ENCODE measurements around the gene MTUS2. TPM values are rescaled to one million over a fixed set of nuclear protein-coding genes. Genes with fewer than 3 reads are reported as not detected.
A peak's percentile ranks its signal among the peaks of the same experiment; 100 is the strongest.

Gene MTUS2
- total and polyA plus RNA-seq, 8 donors = 0.12 to 28.1 (median 3.5) TPM; not detected in 1

DNA sequence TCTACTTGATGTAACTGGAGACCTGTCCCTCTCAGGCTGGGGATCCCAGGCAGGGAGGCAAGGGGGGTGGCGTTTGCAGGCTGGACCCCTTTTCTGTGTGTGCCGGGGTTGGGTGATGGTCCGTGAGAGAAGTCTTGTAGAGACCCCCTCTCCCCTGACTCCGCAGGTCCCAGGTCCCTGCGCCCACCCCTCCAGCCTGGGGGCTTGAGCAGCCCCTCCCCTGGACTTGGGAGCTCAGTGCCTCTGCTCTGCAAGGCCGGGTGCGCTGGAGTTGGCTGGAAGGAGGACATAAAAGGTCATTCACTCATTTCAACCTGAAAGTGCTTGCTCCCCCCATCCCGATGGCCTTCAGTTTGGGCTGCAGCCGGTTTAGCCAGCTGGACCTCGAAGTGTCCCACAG is 685.8 kb downstream of the MTUS2 start:
- Histone ChIP-seq H3K4me1 (peaks cover 0 to 24% (median 13%) of the 10 kb centered on the region in 4 donors), H3K27me3 (peaks cover 0 to 22% (median 7%) of the 10 kb centered on the region in 3 donors), H3K4me3 (no peak overlapping the region), H3K9me3 (no peaks in the 10 kb centered on the region), H3K27ac (no peak overlapping the region), H3K36me3 (peaks cover 0 to 5% (median under 1%) of the 10 kb centered on the region in 4 donors)
- 71 to 80% (median 73%) methylated on average over 6 to 10 of the region's 10 CpGs for WGBS, 5 donors
- TF ChIP-seq EP300 (IDR thresholded peaks at IDR 0.05) (no peak), POLR2A (IDR thresholded peaks at IDR 0.05) (no peak), POLR2AphosphoS5 (IDR thresholded peaks at IDR 0.05) (no peak), CTCF (IDR thresholded peaks at IDR 0.05) (no peak)
- DNase-seq = no peak
- intact Hi-C loops (cut with DNase I; ENCODE audit: low total_unique reads) = loop anchor here (5.0 to 10.0 kb wide), 2 partner anchors 209 to 601 kb away; no protein-coding TSS in a partner anchor

- WGBS, 5 donors = 41 to 73% (median 66%) methylated on average over 14 of the region's 14 CpGs
- intact Hi-C loops (cut with DNase I; ENCODE audit: low total_unique reads) = loop anchor here (5.0 to 10.0 kb wide), 2 partner anchors 207 to 600 kb away; no protein-coding TSS in a partner anchor
- H3K27ac ChIP-seq = peak overlapping the region in 1 of 5 donors; percentile 64
- no peaks in the 10 kb centered on the region for H3K9me3 ChIP-seq
- TF ChIP-seq POLR2AphosphoS5 (IDR thresholded peaks at IDR 0.05) (no peak), POLR2A (IDR thresholded peaks at IDR 0.05) (no peak)
- peak in 1 of 2 donors; percentile 64 for DNase-seq
- H3K4me1 ChIP-seq = peaks cover 0 to 31% (median 16%) of the 10 kb centered on the region in 4 donors
- H3K36me3 ChIP-seq = peaks cover 0 to 15% (median 4%) of the 10 kb centered on the region in 4 donors
- no peak overlapping the region for H3K4me3 ChIP-seq
- H3K27me3 ChIP-seq = peaks cover 0 to 18% (median 7%) of the 10 kb centered on the region in 3 donors
These were observed 687.2 kb downstream of the MTUS2 start for GRCh38 chr13:29507356-29507755.

DNA sequence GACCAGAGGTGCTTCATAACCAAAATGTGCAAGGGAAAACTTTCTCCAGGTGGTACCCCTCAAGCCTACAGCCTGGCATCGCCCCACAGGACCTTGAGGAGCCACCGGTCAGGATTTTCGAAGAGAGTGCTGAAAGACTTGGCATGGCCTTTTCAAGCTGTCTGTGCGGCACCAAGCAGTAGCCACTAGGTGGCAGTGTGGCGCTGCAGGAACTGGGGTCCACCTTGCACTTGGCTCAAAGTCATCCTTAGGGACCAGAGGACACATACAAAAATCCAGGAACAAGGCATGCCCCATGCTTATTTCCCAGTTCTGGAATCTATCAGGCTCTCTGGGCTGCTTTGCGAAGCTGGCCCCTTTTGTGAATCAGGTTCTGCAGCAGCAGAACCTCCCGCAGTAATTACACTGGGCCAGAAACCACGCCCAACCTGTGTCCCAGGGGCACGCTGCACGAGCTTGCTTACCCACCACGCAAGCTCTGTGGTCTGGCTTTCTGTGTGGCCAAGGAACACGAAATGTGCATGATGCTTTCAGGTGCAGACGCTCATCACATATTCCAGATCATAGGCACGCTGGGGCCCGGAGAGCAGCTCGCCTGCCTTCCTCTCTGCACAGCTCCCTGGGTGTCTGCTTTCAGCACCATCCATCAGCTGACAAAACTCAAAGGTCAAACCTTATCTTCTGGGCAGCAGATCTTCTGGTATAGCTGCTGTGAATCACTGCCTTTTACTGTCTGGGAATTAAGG is 688.2 kb downstream of the MTUS2 start:
- Histone ChIP-seq H3K9me3 (no peaks in the 10 kb centered on the region), H3K27ac (peak overlapping the region in 1 of 5 donors; percentile 64), H3K36me3 (peaks cover 0 to 23% (median 10%) of the 10 kb centered on the region in 4 donors), H3K27me3 (peaks cover 0 to 13% (median 7%) of the 10 kb centered on the region in 3 donors), H3K4me3 (no peak overlapping the region), H3K4me1 (peaks cover 0 to 31% (median 14%) of the 10 kb centered on the region in 4 donors)
- TF ChIP-seq CTCF (IDR thresholded peaks at IDR 0.05) = peak in 5 of 7 experiments; percentile 90 to 98 (median 94)
- no peak for TF ChIP-seq EP300 (IDR thresholded peaks at IDR 0.05)
- TF ChIP-seq POLR2AphosphoS5 (IDR thresholded peaks at IDR 0.05) = peak in 1 of 3 donors; percentile 76
- WGBS, 5 donors = 34 to 48% (median 47%) methylated on average over 11 to 16 of the region's 16 CpGs
- DNase-seq = peak; percentile 90 to 95
- intact Hi-C loops (cut with DNase I; ENCODE audit: low total_unique reads) = loop anchor here (5.0 to 10.0 kb wide), 2 partner anchors 206 to 599 kb away; no protein-coding TSS in a partner anchor

DNA sequence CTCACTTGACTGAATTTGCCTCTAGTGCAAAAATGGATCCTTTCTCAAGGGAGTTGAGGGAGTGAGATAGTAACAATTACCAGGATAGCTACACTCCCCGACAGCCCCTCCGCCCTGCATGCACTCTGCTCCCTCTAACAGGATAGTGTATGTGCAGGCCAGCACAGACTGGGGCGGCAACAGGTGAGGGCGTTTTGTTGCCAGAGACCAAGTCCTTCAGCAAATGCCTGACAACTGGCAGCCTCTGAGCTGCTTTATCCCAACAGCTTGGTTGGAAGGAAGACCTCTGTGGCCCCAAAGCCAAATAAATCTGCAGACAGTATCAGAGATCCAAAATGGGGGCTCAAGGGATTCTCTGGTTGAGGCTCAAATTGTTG is 688.7 kb downstream of the MTUS2 start:
- no peaks in the 10 kb centered on the region for H3K9me3 ChIP-seq
- no peak overlapping the region for H3K4me3 ChIP-seq
- intact Hi-C loops (cut with DNase I; ENCODE audit: low total_unique reads) = loop anchor here (5.0 to 10.0 kb wide), 2 partner anchors 206 to 598 kb away; no protein-coding TSS in a partner anchor
- H3K36me3 ChIP-seq = peaks cover 5 to 29% (median 16%) of the 10 kb centered on the region in 4 donors
- H3K27ac ChIP-seq = peak overlapping the region in 1 of 5 donors; percentile 3
- no peak for TF ChIP-seq CTCF (IDR thresholded peaks at IDR 0.05)
- TF ChIP-seq EP300 (IDR thresholded peaks at IDR 0.05) = no peak
- no peak for TF ChIP-seq POLR2A (IDR thresholded peaks at IDR 0.05)
- H3K27me3 ChIP-seq = peaks cover 0 to 13% (median 7%) of the 10 kb centered on the region in 3 donors
- no peak for DNase-seq
- H3K4me1 ChIP-seq = peaks cover 0 to 31% (median 14%) of the 10 kb centered on the region in 4 donors
- 58 to 89% (median 85%) methylated on average over 4 of the region's 4 CpGs for WGBS, 5 donors

All from stomach (tissue), 9 donors.